Neural progenitor cell (in vitro differentiated cells): ENCODE results near the gene OXSR1. TPM values are rescaled to one million over a fixed set of nuclear protein-coding genes. Genes with fewer than 3 reads are reported as not detected.

Experiments
- DNase-seq: peaks from one replicate; pipeline ENCODE4 v3.0.0-alpha.2; 2016; ENCODE audit warnings: low spot score
- H2AFZ ChIP-seq: fragments of 200-600 bp; sonication (generic); replicated peaks from 2 replicates; pipeline ENCODE4 v1.6.1; 2016; ENCODE audit warnings: antibody characterized with exemption
- H3F3A ChIP-seq: fragments of 200-600 bp; sonication (generic); 2 replicates; pipeline ENCODE4 v1.6.1; 2016; ENCODE audit warnings: antibody characterized with exemption, low read depth
- H3K27ac ChIP-seq: fragments of 200-600 bp; sonication (generic); 2 replicates; pipeline ENCODE4 v1.5.1; 2016; ENCODE audit warnings: mild to moderate bottlenecking
- H3K27me3 ChIP-seq: fragments of 200-600 bp; sonication (generic); 2 replicates; pipeline ENCODE4 v1.6.1; 2016; ENCODE audit warnings: mild to moderate bottlenecking, moderate library complexity
- H3K36me3 ChIP-seq: fragments of 200-600 bp; sonication (generic); 2 replicates; pipeline ENCODE4 v1.5.1; 2016
- H3K4me1 ChIP-seq: fragments of 200-600 bp; sonication (generic); 2 replicates; pipeline ENCODE4 v1.6.1; 2016; ENCODE audit warnings: mixed run types
- H3K4me2 ChIP-seq: fragments of 200-600 bp; sonication (generic); 2 replicates; pipeline ENCODE4 v1.6.1; 2016
- H3K4me3 ChIP-seq: fragments of 200-600 bp; sonication (generic); 2 replicates; pipeline ENCODE4 v1.5.1; 2016
- H3K79me2 ChIP-seq: fragments of 200-600 bp; sonication (generic); 2 replicates; pipeline ENCODE4 v1.6.1; 2016; ENCODE audit warnings: low read depth
- H3K9ac ChIP-seq: fragments of 200-600 bp; sonication (generic); 2 replicates; pipeline ENCODE4 v1.6.1; 2016
- H3K9me3 ChIP-seq: fragments of 200-600 bp; sonication (generic); 2 replicates; pipeline ENCODE4 v1.5.1; 2016; ENCODE audit warnings: low read depth
- H4K20me1 ChIP-seq: fragments of 200-600 bp; sonication (generic); 2 replicates; pipeline ENCODE4 v1.6.1; 2016; ENCODE audit warnings: low read depth
- H3K27ac Mint-ChIP-seq: 3 replicates; pipeline ENCODE4 v1.8.0; 2021; ENCODE audit warnings: mixed read lengths
- H3K27me3 Mint-ChIP-seq: 2 replicates; pipeline ENCODE4 v1.8.0; 2022; ENCODE audit warnings: low read depth, mild to moderate bottlenecking, inconsistent platforms, moderate library complexity, mixed read lengths; ENCODE audit not compliant: insufficient read depth
- H3K36me3 Mint-ChIP-seq: 3 replicates; pipeline ENCODE4 v1.8.0; 2021; ENCODE audit warnings: mixed read lengths
- H3K4me1 Mint-ChIP-seq: 3 replicates; pipeline ENCODE4 v1.8.0; 2021; ENCODE audit warnings: mixed read lengths
- H3K4me3 Mint-ChIP-seq: 3 replicates; pipeline ENCODE4 v1.8.0; 2021; ENCODE audit warnings: mild to moderate bottlenecking, moderate library complexity, mixed read lengths
- H3K9me3 Mint-ChIP-seq: 3 replicates; pipeline ENCODE4 v1.8.0; 2020; ENCODE audit warnings: mixed read lengths
- EZH2 ChIP-seq: fragments of 200-600 bp; sonication (generic); IDR thresholded peaks from 2 replicates; pipeline ENCODE4 v1.6.1; 2017; ENCODE audit warnings: antibody characterized with exemption, mild to moderate bottlenecking, moderate library complexity
- EZH2phosphoT487 ChIP-seq: fragments of 200-600 bp; sonication (generic); IDR thresholded peaks from 2 replicates; pipeline ENCODE4 v1.6.1; 2017; ENCODE audit warnings: antibody characterized with exemption
- total RNA-seq: library from RNA; depleted of rRNA; stranded (reverse); fragments of >200 nt; gene quantifications from 2 replicates; pipeline ENCODE4 v1.2.3, GENCODE V29; 2015; ENCODE audit warnings: low replicate concordance
- TF ChIP-seq, protein P1 (sequence below): fragments of 200-600 bp; sonication (generic); IDR thresholded peaks from 2 replicates; pipeline ENCODE4 v1.5.1; 2017; ENCODE audit warnings: antibody characterized with exemption, mild to moderate bottlenecking

Gene OXSR1
- total RNA-seq, 1 donor from 2014 or later, result 65.8 TPM

DNA sequence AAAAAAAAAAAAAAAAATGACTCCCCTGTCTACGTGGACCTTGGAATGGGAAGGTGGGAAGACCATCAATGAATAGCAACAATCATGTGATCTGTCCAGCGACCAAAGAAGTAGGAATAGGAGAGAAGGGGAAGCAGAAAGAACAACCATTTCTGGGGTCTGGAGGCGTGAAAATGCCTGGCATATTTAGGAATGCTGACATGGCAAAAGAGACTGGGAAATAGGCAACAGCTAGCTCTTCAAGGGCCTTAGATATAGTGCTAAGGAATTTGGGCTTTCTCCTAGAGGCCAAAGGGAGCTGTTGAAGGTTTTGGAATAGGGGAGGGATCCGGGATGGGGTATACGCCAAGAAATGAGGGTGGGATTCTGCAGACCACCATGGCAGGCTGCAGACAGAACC, 106.2 kb downstream of the OXSR1 start:
- Histone ChIP-seq H2AFZ (no peak overlapping the region), H3K9ac (no peak overlapping the region), H4K20me1 (no peaks in the 10 kb centered on the region), H3K36me3 (no peaks in the 10 kb centered on the region), H3K9me3 (no peaks in the 10 kb centered on the region), H3K27ac (no peak overlapping the region), H3F3A (no peaks in the 10 kb centered on the region), H3K4me1 (peaks cover 3% of the 10 kb centered on the region), H3K79me2 (no peaks in the 10 kb centered on the region), H3K4me2 (no peak overlapping the region), H3K27me3 (no peaks in the 10 kb centered on the region), H3K4me3 (no peak overlapping the region)
- peaks cover 3% of the 10 kb centered on the region for H3K36me3 Mint-ChIP-seq
- no peak for TF ChIP-seq EZH2phosphoT487
- no peak for TF ChIP-seq EZH2
- TF ChIP-seq, protein P1, sequence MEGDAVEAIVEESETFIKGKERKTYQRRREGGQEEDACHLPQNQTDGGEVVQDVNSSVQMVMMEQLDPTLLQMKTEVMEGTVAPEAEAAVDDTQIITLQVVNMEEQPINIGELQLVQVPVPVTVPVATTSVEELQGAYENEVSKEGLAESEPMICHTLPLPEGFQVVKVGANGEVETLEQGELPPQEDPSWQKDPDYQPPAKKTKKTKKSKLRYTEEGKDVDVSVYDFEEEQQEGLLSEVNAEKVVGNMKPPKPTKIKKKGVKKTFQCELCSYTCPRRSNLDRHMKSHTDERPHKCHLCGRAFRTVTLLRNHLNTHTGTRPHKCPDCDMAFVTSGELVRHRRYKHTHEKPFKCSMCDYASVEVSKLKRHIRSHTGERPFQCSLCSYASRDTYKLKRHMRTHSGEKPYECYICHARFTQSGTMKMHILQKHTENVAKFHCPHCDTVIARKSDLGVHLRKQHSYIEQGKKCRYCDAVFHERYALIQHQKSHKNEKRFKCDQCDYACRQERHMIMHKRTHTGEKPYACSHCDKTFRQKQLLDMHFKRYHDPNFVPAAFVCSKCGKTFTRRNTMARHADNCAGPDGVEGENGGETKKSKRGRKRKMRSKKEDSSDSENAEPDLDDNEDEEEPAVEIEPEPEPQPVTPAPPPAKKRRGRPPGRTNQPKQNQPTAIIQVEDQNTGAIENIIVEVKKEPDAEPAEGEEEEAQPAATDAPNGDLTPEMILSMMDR, result no peak
- H3K9me3 Mint-ChIP-seq, result no peaks in the 10 kb centered on the region
- H3K4me3 Mint-ChIP-seq, result no peak overlapping the region
- DNase-seq, result no peak
- peaks cover 7% of the 10 kb centered on the region for H3K27me3 Mint-ChIP-seq
- peaks cover 6% of the 10 kb centered on the region for H3K4me1 Mint-ChIP-seq
- no peak overlapping the region for H3K27ac Mint-ChIP-seq

DNA sequence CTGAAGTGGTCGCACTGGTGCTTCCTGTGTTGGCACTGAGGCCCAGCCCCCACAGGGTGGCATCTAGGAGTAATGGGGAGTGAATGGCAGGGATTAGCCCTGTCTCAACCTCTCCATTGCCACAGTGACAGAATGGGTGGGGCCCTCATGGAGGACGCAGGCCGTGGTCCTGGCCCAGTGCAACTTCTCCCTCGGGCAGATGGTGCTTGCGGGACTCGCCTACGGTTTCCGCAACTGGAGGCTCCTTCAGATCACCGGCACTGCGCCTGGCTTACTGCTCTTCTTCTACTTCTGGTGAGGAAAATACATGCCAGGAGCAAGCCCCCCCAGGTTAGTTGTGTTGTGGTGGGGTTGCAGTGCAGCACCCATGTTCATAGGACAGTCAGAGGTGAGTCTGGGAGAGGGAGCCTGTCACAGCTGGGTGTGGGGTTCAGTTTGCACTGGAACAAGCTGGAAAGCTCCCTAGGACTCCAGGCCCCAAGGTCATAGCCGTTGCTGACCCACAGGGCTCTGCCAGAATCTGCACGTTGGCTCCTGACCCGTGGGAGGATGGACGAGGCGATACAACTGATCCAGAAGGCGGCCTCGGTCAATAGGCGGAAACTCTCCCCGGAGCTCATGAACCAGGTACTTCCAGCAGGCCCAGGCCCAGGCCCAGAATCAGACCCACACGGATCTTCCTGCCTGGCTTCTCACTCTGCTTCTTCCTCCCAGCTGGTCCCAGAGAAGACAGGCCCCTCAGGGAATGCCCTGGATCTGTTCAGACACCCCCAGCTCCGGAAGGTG, 109.7 kb downstream of the OXSR1 start:
- H3F3A ChIP-seq, result no peaks in the 10 kb centered on the region
- no peaks in the 10 kb centered on the region for H3K36me3 ChIP-seq
- H3K9me3 ChIP-seq, result no peaks in the 10 kb centered on the region
- H3K9ac ChIP-seq, result no peak overlapping the region
- H3K4me2 ChIP-seq, result no peak overlapping the region
- no peak overlapping the region for H3K4me3 Mint-ChIP-seq
- no peak overlapping the region for H3K4me3 ChIP-seq
- no peaks in the 10 kb centered on the region for H3K27me3 ChIP-seq
- peaks cover 6% of the 10 kb centered on the region for H3K36me3 Mint-ChIP-seq
- H4K20me1 ChIP-seq, result no peaks in the 10 kb centered on the region
- TF ChIP-seq EZH2phosphoT487 (no peak), EZH2 (no peak)
- TF ChIP-seq, protein P1, result no peak
- no peaks in the 10 kb centered on the region for H3K4me1 ChIP-seq
- no peaks in the 10 kb centered on the region for H3K79me2 ChIP-seq
- no peaks in the 10 kb centered on the region for H3K4me1 Mint-ChIP-seq
- H3K27ac ChIP-seq, result no peak overlapping the region
- no peak for DNase-seq
- no peak overlapping the region for H3K27ac Mint-ChIP-seq
- peaks cover 4% of the 10 kb centered on the region for H3K27me3 Mint-ChIP-seq
- H3K9me3 Mint-ChIP-seq, result no peaks in the 10 kb centered on the region
- H2AFZ ChIP-seq, result no peak overlapping the region

DNA sequence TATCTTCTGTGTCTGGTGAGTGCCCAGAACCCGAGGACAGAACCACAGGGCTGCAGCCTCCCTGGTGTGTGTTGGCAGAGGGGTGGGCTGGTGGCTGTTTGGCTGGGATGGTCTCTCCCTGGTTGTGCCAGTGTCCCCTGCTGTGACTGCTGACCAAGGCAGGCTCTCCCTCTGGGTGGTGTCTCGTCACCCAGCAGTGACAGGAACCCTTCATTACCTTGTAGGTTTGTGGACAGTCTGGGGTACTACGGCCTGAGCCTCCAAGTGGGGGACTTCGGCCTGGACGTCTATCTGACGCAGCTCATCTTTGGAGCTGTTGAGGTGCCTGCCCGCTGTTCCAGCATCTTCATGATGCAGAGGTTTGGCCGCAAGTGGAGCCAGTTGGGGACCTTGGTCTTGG, 110.3 kb downstream of the OXSR1 start:
- H3K4me3 Mint-ChIP-seq, result no peak overlapping the region
- H3K4me1 ChIP-seq, result no peaks in the 10 kb centered on the region
- no peaks in the 10 kb centered on the region for H3K27me3 ChIP-seq
- H3K79me2 ChIP-seq, result no peaks in the 10 kb centered on the region
- TF ChIP-seq, protein P1, result no peak
- TF ChIP-seq EZH2, result no peak
- TF ChIP-seq EZH2phosphoT487, result no peak
- no peaks in the 10 kb centered on the region for H3F3A ChIP-seq
- H3K27ac Mint-ChIP-seq, result no peak overlapping the region
- H3K27ac ChIP-seq, result no peak overlapping the region
- no peak overlapping the region for H3K4me2 ChIP-seq
- H3K27me3 Mint-ChIP-seq, result peaks cover 4% of the 10 kb centered on the region
- no peaks in the 10 kb centered on the region for H3K9me3 Mint-ChIP-seq
- no peak overlapping the region for H2AFZ ChIP-seq
- H3K4me3 ChIP-seq, result no peak overlapping the region
- no peak for DNase-seq
- H4K20me1 ChIP-seq, result no peaks in the 10 kb centered on the region
- no peaks in the 10 kb centered on the region for H3K36me3 ChIP-seq
- no peak overlapping the region for H3K9ac ChIP-seq
- no peaks in the 10 kb centered on the region for H3K4me1 Mint-ChIP-seq
- H3K9me3 ChIP-seq, result no peaks in the 10 kb centered on the region
- H3K36me3 Mint-ChIP-seq, result peaks cover 6% of the 10 kb centered on the region
